Trophoblast cell (in vitro differentiated cells and primary cell): ENCODE results near the gene AMMECR1.

Experiments used
- DNase-seq, 2 donors: peaks; one replicate each; pipeline ENCODE4 v3.0.0-alpha.2; 2016
- H2AFZ ChIP-seq: 2 replicates; pipeline ENCODE4 v1.6.1; 2013; ENCODE audit warnings: low read length, moderate library complexity, mild to moderate bottlenecking; ENCODE audit not compliant: insufficient read depth, poor library complexity
- H2AK5ac ChIP-seq: 2 replicates; pipeline ENCODE4 v1.6.1; 2013; ENCODE audit warnings: mild to moderate bottlenecking, low read length
- H2BK120ac ChIP-seq: 2 replicates; pipeline ENCODE4 v1.6.1; 2013; ENCODE audit warnings: low read length, mild to moderate bottlenecking, moderate library complexity; ENCODE audit not compliant: insufficient read depth, poor library complexity
- H2BK12ac ChIP-seq: 2 replicates; pipeline ENCODE4 v1.6.1; 2013; ENCODE audit warnings: mild to moderate bottlenecking, low read length, moderate library complexity
- H2BK5ac ChIP-seq: 2 replicates; pipeline ENCODE4 v1.6.1; 2013; ENCODE audit warnings: low read length, low read depth, moderate library complexity, mild to moderate bottlenecking; ENCODE audit not compliant: poor library complexity
- H3K14ac ChIP-seq: 2 replicates; pipeline ENCODE4 v1.6.1; 2013; ENCODE audit warnings: mild to moderate bottlenecking, low read length
- H3K18ac ChIP-seq: 2 replicates; pipeline ENCODE4 v1.6.1; 2013; ENCODE audit warnings: mild to moderate bottlenecking, low read length
- H3K23ac ChIP-seq: 2 replicates; pipeline ENCODE4 v1.6.1; 2013; ENCODE audit warnings: low read length
- H3K27ac ChIP-seq: 2 replicates; pipeline ENCODE4 v1.5.1; 2013; ENCODE audit warnings: low read depth, mild to moderate bottlenecking, inconsistent platforms, low read length, moderate library complexity
- H3K27me3 ChIP-seq: 2 replicates; pipeline ENCODE4 v1.6.1; 2013; ENCODE audit warnings: inconsistent platforms, mild to moderate bottlenecking, low read length, moderate library complexity; ENCODE audit not compliant: insufficient read depth
- H3K36me3 ChIP-seq, 2 experiments: 1 replicate in 1 of 2; 2 replicates in 1 of 2; pipeline ENCODE4 v1.6.1; 2013; ENCODE audit warnings: low read length in 2 of 2, mild to moderate bottlenecking in 2 of 2, moderate library complexity in 1 of 2; ENCODE audit not compliant: insufficient read depth in 2 of 2, control insufficient read depth in 1 of 2
- H3K4ac ChIP-seq: 2 replicates; pipeline ENCODE4 v1.6.1; 2013; ENCODE audit warnings: low read depth, mild to moderate bottlenecking, low read length, moderate library complexity
- H3K4me1 ChIP-seq, 2 experiments: 1 replicate in 1 of 2; 2 replicates in 1 of 2; pipeline ENCODE4 v1.6.1; 2013; ENCODE audit warnings: low read length in 2 of 2, mild to moderate bottlenecking in 2 of 2, moderate library complexity in 1 of 2; ENCODE audit not compliant: insufficient read depth in 2 of 2, control insufficient read depth in 1 of 2
- H3K4me2 ChIP-seq: 2 replicates; pipeline ENCODE4 v1.6.1; 2013; ENCODE audit warnings: inconsistent platforms, mild to moderate bottlenecking, low read length, moderate library complexity
- H3K4me3 ChIP-seq: 2 replicates; pipeline ENCODE4 v1.5.1; 2013; ENCODE audit warnings: mild to moderate bottlenecking, low read depth, low read length, inconsistent platforms
- H3K79me1 ChIP-seq: one replicate; pipeline ENCODE4 v1.6.1; 2013; ENCODE audit warnings: low read length
- H3K79me2 ChIP-seq: 2 replicates; pipeline ENCODE4 v1.6.1; 2013; ENCODE audit warnings: low read length, mild to moderate bottlenecking; ENCODE audit not compliant: control insufficient read depth, insufficient read depth, poor library complexity
- H3K9ac ChIP-seq: 2 replicates; pipeline ENCODE4 v1.6.1; 2013; ENCODE audit warnings: mild to moderate bottlenecking, low read length
- H3K9me3 ChIP-seq: 2 replicates; pipeline ENCODE4 v1.6.1; 2013; ENCODE audit warnings: low read depth, mild to moderate bottlenecking, control low read depth, inconsistent platforms, low read length; ENCODE audit not compliant: insufficient read depth
- H4K12ac ChIP-seq: 2 replicates; pipeline ENCODE4 v1.6.1; 2013; ENCODE audit warnings: low read depth, mild to moderate bottlenecking, low read length, moderate library complexity
- H4K8ac ChIP-seq: 2 replicates; pipeline ENCODE4 v1.6.1; 2013; ENCODE audit warnings: low read depth, mild to moderate bottlenecking, low read length, moderate library complexity
- H4K91ac ChIP-seq: one replicate; pipeline ENCODE4 v1.6.1; 2013; ENCODE audit warnings: low read depth, mild to moderate bottlenecking, low read length, moderate library complexity
- WGBS: extraction: QIAGEN DNeasy Blood & Tissue Kit; methylation state at CpG from one replicate; pipeline ENCODE4 v1.1.7; 2013; ENCODE audit warnings: missing lambda C conversion rate; ENCODE audit not compliant: insufficient read length, insufficient coverage; ENCODE audit errors: extremely low coverage; 5-methylcytosine and 5-hydroxymethylcytosine counted together

Gene AMMECR1

DNA sequence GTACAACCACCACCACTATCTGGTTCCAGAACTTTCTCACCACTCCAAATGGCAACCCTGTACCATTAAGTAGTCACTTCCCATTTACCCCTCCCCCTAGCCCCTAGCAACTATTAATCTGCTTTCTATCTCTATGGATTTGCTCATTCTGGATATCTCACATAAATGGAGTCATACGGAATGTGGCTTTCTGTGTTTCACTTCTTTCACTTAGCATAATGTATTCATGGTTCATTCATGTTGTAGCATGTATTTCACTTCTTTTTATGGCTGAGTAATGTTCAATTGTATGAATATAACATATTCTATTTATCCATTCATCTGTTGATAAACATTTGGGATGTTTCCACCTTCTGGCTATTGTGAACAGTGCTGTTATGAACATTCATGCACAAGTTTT is 104.7 kb downstream of the AMMECR1 start:
- peaks cover 0 to 3% of the 10 kb centered on the region in 2 experiments for H3K4me1 ChIP-seq
- no peak overlapping the region for H4K91ac ChIP-seq
- no peaks in the 10 kb centered on the region for H3K9me3 ChIP-seq
- H3K4ac ChIP-seq, result no peak overlapping the region
- no peak overlapping the region for H4K12ac ChIP-seq
- H3K27me3 ChIP-seq, result no peaks in the 10 kb centered on the region
- H2AFZ ChIP-seq, result no peak overlapping the region
- no peak overlapping the region for H3K4me2 ChIP-seq
- H3K79me2 ChIP-seq, result no peaks in the 10 kb centered on the region
- H2BK5ac ChIP-seq, result no peak overlapping the region
- H3K14ac ChIP-seq, result no peak overlapping the region
- no peak overlapping the region for H3K27ac ChIP-seq
- no peak overlapping the region for H3K9ac ChIP-seq
- no peak overlapping the region for H2BK120ac ChIP-seq
- H2BK12ac ChIP-seq, result no peak overlapping the region
- no peak overlapping the region for H3K18ac ChIP-seq
- no peaks in the 10 kb centered on the region for H3K79me1 ChIP-seq
- H2AK5ac ChIP-seq, result no peak overlapping the region
- no peak overlapping the region for H4K8ac ChIP-seq
- no CpG with 5 or more reads among the region's 1 CpG for WGBS
- no peak for DNase-seq
- no peaks in the 10 kb centered on the region for H3K36me3 ChIP-seq
- H3K23ac ChIP-seq, result no peak overlapping the region
- H3K4me3 ChIP-seq, result no peak overlapping the region

DNA sequence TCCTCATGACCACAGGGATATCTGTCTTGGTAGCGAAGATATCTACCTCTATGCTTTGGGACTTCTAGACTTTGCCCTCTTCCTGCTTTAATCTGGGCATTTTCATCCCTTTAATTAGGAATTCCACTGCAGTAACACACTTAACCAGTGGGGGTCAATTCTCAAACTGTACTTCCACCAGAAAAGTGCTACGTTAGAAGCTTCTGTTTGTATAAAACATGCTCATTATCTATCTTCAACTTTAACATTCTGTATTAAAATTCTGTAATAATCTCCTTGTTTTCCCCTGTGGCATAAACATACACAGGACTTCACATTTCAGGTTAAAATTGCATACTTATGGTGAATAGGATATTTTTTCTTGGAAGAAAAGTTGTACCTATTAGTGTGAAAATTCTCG is 105.6 kb downstream of the AMMECR1 start:
- no peak overlapping the region for H2BK12ac ChIP-seq
- peak in 1 of 2 donors; percentile 5 for DNase-seq
- H2AFZ ChIP-seq, result no peak overlapping the region
- no peaks in the 10 kb centered on the region for H3K79me1 ChIP-seq
- peaks cover 0 to 3% of the 10 kb centered on the region in 2 experiments for H3K4me1 ChIP-seq
- no peaks in the 10 kb centered on the region for H3K9me3 ChIP-seq
- H3K27me3 ChIP-seq, result no peaks in the 10 kb centered on the region
- H3K4me2 ChIP-seq, result no peak overlapping the region
- H3K23ac ChIP-seq, result no peak overlapping the region
- H2BK120ac ChIP-seq, result no peak overlapping the region
- no peak overlapping the region for H2BK5ac ChIP-seq
- no peak overlapping the region for H3K9ac ChIP-seq
- H3K79me2 ChIP-seq, result no peaks in the 10 kb centered on the region
- no peaks in the 10 kb centered on the region for H3K36me3 ChIP-seq
- no peak overlapping the region for H3K18ac ChIP-seq
- H4K12ac ChIP-seq, result no peak overlapping the region
- H3K4me3 ChIP-seq, result no peak overlapping the region
- H4K8ac ChIP-seq, result no peak overlapping the region
- H3K14ac ChIP-seq, result no peak overlapping the region
- H2AK5ac ChIP-seq, result no peak overlapping the region
- no CpG with 5 or more reads among the region's 3 CpGs for WGBS
- no peak overlapping the region for H3K4ac ChIP-seq
- H3K27ac ChIP-seq, result no peak overlapping the region
- H4K91ac ChIP-seq, result no peak overlapping the region

DNA sequence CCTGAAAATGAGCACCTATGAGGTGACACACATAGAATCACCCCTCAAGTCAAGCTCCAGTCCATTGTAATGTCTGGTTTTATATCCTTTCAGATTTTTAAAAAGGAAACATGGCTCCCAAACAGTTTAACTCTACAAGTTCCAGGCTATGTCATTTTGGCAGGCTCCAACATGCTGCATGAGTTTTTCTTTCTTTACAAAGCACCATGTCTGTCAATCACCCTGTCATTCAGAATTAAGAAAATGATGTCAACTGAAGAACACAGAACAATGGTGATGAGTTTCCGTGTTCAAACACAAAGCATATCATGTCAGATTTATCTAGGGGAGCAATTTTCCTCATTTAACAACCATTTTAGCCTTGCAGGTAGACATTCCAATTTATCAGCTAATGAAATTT is 106.5 kb downstream of the AMMECR1 start:
- no peak overlapping the region for H3K18ac ChIP-seq
- no peak overlapping the region for H3K14ac ChIP-seq
- WGBS, result no CpG with 5 or more reads among the region's 1 CpG
- DNase-seq, result no peak
- no peak overlapping the region for H2AFZ ChIP-seq
- H3K27ac ChIP-seq, result no peak overlapping the region
- no peak overlapping the region for H3K23ac ChIP-seq
- H3K79me1 ChIP-seq, result no peaks in the 10 kb centered on the region
- no peak overlapping the region for H3K4me3 ChIP-seq
- H2BK12ac ChIP-seq, result no peak overlapping the region
- H3K9ac ChIP-seq, result no peak overlapping the region
- peaks cover 0 to 3% of the 10 kb centered on the region in 2 experiments for H3K4me1 ChIP-seq
- H2BK5ac ChIP-seq, result no peak overlapping the region
- no peak overlapping the region for H2BK120ac ChIP-seq
- H3K9me3 ChIP-seq, result no peaks in the 10 kb centered on the region
- no peak overlapping the region for H3K4ac ChIP-seq
- no peak overlapping the region for H4K8ac ChIP-seq
- H2AK5ac ChIP-seq, result no peak overlapping the region
- H3K4me2 ChIP-seq, result no peak overlapping the region
- H3K79me2 ChIP-seq, result no peaks in the 10 kb centered on the region
- no peaks in the 10 kb centered on the region for H3K36me3 ChIP-seq
- no peak overlapping the region for H4K91ac ChIP-seq
- H3K27me3 ChIP-seq, result no peaks in the 10 kb centered on the region
- no peak overlapping the region for H4K12ac ChIP-seq

DNA sequence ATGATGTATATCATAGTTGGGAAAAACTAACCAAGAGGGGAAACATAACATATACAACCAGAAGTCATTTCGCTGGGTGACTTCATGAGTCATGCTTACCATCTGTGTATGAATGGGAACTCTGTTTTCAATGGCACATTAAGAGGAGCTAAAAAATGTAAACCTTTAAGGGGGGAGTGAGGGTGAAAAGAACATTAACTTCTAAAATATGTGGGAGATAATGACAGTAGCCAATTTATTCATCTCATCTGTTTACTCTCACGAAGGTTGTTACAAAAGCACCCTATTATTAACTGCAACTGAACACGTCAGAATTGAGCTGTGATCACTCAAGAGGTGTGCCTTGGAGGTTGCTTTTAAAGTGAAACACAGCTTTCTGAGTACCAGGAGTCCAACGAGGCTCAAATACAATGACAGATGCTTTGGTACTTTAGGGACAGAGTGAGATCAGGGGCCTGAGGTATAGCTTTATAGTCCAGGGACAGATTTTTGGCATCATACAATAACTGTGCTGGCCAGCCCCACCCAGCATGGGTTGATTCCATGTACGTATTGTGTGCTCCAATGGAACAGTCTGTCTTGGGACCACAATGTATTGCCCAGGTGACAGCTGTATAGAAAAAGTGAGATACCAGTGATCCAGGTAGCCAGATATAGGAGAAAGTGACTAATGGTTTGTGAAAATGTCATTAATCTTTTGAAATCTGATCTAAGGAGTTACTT is 107.3 kb downstream of the AMMECR1 start:
- H3K9me3 ChIP-seq, result no peaks in the 10 kb centered on the region
- H3K36me3 ChIP-seq, result no peaks in the 10 kb centered on the region
- H3K9ac ChIP-seq, result no peak overlapping the region
- H2AFZ ChIP-seq, result no peak overlapping the region
- no peak overlapping the region for H3K4ac ChIP-seq
- H4K12ac ChIP-seq, result no peak overlapping the region
- no peak overlapping the region for H2AK5ac ChIP-seq
- DNase-seq, result no peak
- no peak overlapping the region for H4K91ac ChIP-seq
- no peak overlapping the region for H3K4me3 ChIP-seq
- no peaks in the 10 kb centered on the region for H3K79me2 ChIP-seq
- no peak overlapping the region for H3K27ac ChIP-seq
- H3K79me1 ChIP-seq, result no peaks in the 10 kb centered on the region
- no peak overlapping the region for H2BK5ac ChIP-seq
- no peak overlapping the region for H3K4me2 ChIP-seq
- peaks cover 0 to 3% of the 10 kb centered on the region in 2 experiments for H3K4me1 ChIP-seq
- H2BK120ac ChIP-seq, result no peak overlapping the region
- H3K27me3 ChIP-seq, result no peaks in the 10 kb centered on the region
- no peak overlapping the region for H3K14ac ChIP-seq
- H3K23ac ChIP-seq, result no peak overlapping the region
- H2BK12ac ChIP-seq, result peak overlapping the region; percentile 58
- H4K8ac ChIP-seq, result peak overlapping the region; percentile 38
- no peak overlapping the region for H3K18ac ChIP-seq
- no CpG with 5 or more reads among the region's 5 CpGs for WGBS
